ENCODE measurements around the gene DCBLD1. TPM values are rescaled to one million over a fixed set of nuclear protein-coding genes. Genes with fewer than 3 reads are reported as not detected.

The DCBLD1 gene
- total and polyA plus RNA-seq, 2 donors (not counting 3 experiments of a cell fraction or from before 2014, with no cell fraction given): 30.2 to 44.3 TPM

GRCh38 chr6:117459204-117459944 lies 23.1 kb upstream of the DCBLD1 start:
- H2AFZ ChIP-seq (ENCODE audit: low read depth, low read length): no peak overlapping the region
- TF ChIP-seq EZH2 (IDR thresholded peaks at IDR 0.05; ENCODE audit: borderline replicate concordance, low read depth, low read length, severe bottlenecking): no peak
- TF ChIP-seq POLR2AphosphoS5 (IDR thresholded peaks at IDR 0.05; ENCODE audit: insufficient read depth, low read depth, low read length): no peak
- TF ChIP-seq CTCF (IDR thresholded peaks at IDR 0.05; ENCODE audit: extremely low read depth in 1 of 2, insufficient read depth in 1 of 2, low read depth in 1 of 2, low read length in 2 of 2): no peak
- TF ChIP-seq FOS (IDR thresholded peaks at IDR 0.05; ENCODE audit: borderline replicate concordance, insufficient read depth, low read length): no peak
- TF ChIP-seq JUN (IDR thresholded peaks at IDR 0.05; ENCODE audit: borderline replicate concordance, insufficient read depth, insufficient read length, low read depth): no peak
- TF ChIP-seq GATA2 (IDR thresholded peaks at IDR 0.05; ENCODE audit: insufficient read depth, insufficient read length, low read depth, low read length): no peak
- TF ChIP-seq, protein P1, sequence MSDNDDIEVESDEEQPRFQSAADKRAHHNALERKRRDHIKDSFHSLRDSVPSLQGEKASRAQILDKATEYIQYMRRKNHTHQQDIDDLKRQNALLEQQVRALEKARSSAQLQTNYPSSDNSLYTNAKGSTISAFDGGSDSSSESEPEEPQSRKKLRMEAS (IDR thresholded peaks at IDR 0.05; ENCODE audit: insufficient read depth, insufficient read length): no peak
- no peak for TF ChIP-seq POLR2A (IDR thresholded peaks at IDR 0.05; ENCODE audit: low read depth, low read length)
- no peak for TF ChIP-seq MYC (IDR thresholded peaks at IDR 0.05; ENCODE audit: low read depth, low read length)
- H3K36me3 ChIP-seq (ENCODE audit: control insufficient read depth in 2 of 2, extremely low read depth in 1 of 2, insufficient read depth in 2 of 2, low read length in 2 of 2): no peaks in the 10 kb centered on the region
- FAIRE-seq: no peak
- no peak overlapping the region for H3K4me3 ChIP-seq (replicated peaks in 1 of 3; ENCODE audit: insufficient read depth in 1 of 3, low read depth in 1 of 3, low read length in 3 of 3)
- no TSS peak for BruUV-seq (replicated peaks)
- H4K20me1 ChIP-seq (replicated peaks; ENCODE audit: control insufficient read depth, extremely low read depth, insufficient read depth, low read length): no peaks in the 10 kb centered on the region
- ChIA-PET CTCF (interaction anchor here (0.7 kb wide), 1 partner anchor 10 kb away, joined by 3 read pairs; no protein-coding TSS in a partner anchor), POLR2A (no interaction called here)
- intact Hi-C loops (cut with micrococcal nuclease): no loop called here
- dilution Hi-C loops (cut with MboI; ENCODE audit: extremely low pct_ligation_motif_present, low sequenced_read_pairs): no loop called here
- H3K27me3 ChIP-seq (ENCODE audit: control insufficient read depth in 2 of 2, insufficient read depth in 2 of 2, low read length in 2 of 2): no peaks in the 10 kb centered on the region
- no peak overlapping the region for H3K9ac ChIP-seq (replicated peaks; ENCODE audit: extremely low read depth, insufficient read depth, low read length)
- H3K27ac ChIP-seq (ENCODE audit: insufficient read depth, low read depth, low read length): no peak overlapping the region
- no peaks in the 10 kb centered on the region for H3K79me2 ChIP-seq (ENCODE audit: control insufficient read depth, insufficient read depth, low read length)
- H3K9me1 ChIP-seq (replicated peaks; ENCODE audit: control insufficient read depth, extremely low read depth, insufficient read depth, low read length): no peaks in the 10 kb centered on the region
- H3K9me3 ChIP-seq (replicated peaks; ENCODE audit: control insufficient read depth, insufficient read depth, low read length): no peaks in the 10 kb centered on the region
- no peak overlapping the region for H3K4me2 ChIP-seq (ENCODE audit: insufficient read depth, low read length)
- no peak for DNase-seq (ENCODE audit: low read depth, low spot score)
- peaks cover 11% of the 10 kb centered on the region for H3K4me1 ChIP-seq (ENCODE audit: control insufficient read depth, extremely low read depth, insufficient read depth, low read length)

Data from endothelial cell of umbilical vein (primary cell).